Testis (tissue), 3 donors: Measurements from ENCODE around the gene EXOC3L1. TPM values are rescaled to one million over a fixed set of nuclear protein-coding genes. Genes with fewer than 3 reads are reported as not detected.
A peak's percentile ranks its signal among the peaks of the same experiment; 100 is the strongest.

Source experiments
- DNase-seq: peaks from one replicate; pipeline ENCODE4 v3.0.0-alpha.2; 2019
- H3K27ac ChIP-seq, 2 donors: fragments of 200-600 bp; sonication (generic); one replicate each; pipeline ENCODE4 v1.5.1; 2019
- H3K27me3 ChIP-seq: fragments of 200-600 bp; sonication (generic); one replicate; pipeline ENCODE4 v1.5.1; 2019
- H3K36me3 ChIP-seq: fragments of 200-600 bp; sonication (generic); one replicate; pipeline ENCODE4 v1.5.1; 2017; ENCODE audit warnings: low read depth; ENCODE audit errors: missing control alignments
- H3K4me1 ChIP-seq: fragments of 200-600 bp; sonication (generic); one replicate; pipeline ENCODE4 v1.5.1; 2019
- H3K4me3 ChIP-seq, 2 donors: fragments of 200-600 bp; sonication (generic); one replicate each; pipeline ENCODE4 v1.5.1; 2017 to 2019
- H3K9me3 ChIP-seq: fragments of 200-600 bp; sonication (generic); one replicate; pipeline ENCODE4 v1.5.1; 2017
- CTCF ChIP-seq, 3 experiments: fragments of 450-650 bp in 2 of 3; fragments of 200-600 bp in 1 of 3; sonication (generic) in 1 of 3; IDR thresholded peaks; one replicate each; pipeline ENCODE4 v1.5.1; 2016 to 2019; ENCODE audit warnings: antibody characterized with exemption in 3 of 3, mild to moderate bottlenecking in 2 of 3, moderate library complexity in 1 of 3
- POLR2A ChIP-seq: fragments of 450-650 bp; IDR thresholded peaks from one replicate; pipeline ENCODE4 v1.6.1; 2017; ENCODE audit warnings: antibody characterized with exemption, mild to moderate bottlenecking, moderate library complexity
- WGBS, 2 donors: methylation state at CpG; one replicate each; pipeline ENCODE4 v1.1.5; 2018; 5-methylcytosine and 5-hydroxymethylcytosine counted together
- intact Hi-C: fragments of 100-400 bp; cut with DNase I; formaldehyde crosslinking; loops from one replicate; pipeline ENCODE4 v1.15.1; 2023; ENCODE audit warnings: low total_unique reads
- polyA plus RNA-seq: library from polyadenylated mRNA; stranded (reverse); fragments of 350-450 nt; fragmentation: Illumina TruSeq; extraction: RNeasy Lipid Tissue Mini Kit (QIAGEN cat#74804); gene quantifications from one replicate; pipeline ENCODE4 v1.2.3, GENCODE V29; 2014; ENCODE audit warnings: low read depth, low replicate concordance; ENCODE audit not compliant: insufficient read depth
- total RNA-seq, 2 donors: library from RNA; depleted of rRNA; stranded (reverse); fragments of >200 nt; gene quantifications; one replicate each; pipeline ENCODE4 v1.2.3, GENCODE V29; 2016

Gene EXOC3L1
- total and polyA plus RNA-seq, 3 donors from 2014 or later, result 2.6 to 9.0 (median 5.1) TPM

- H3K36me3 ChIP-seq, result no peaks in the 10 kb centered on the region
- no peak overlapping the region for H3K4me3 ChIP-seq
- no peaks in the 10 kb centered on the region for H3K27me3 ChIP-seq
- TF ChIP-seq CTCF (IDR thresholded peaks at IDR 0.05) (no peak), POLR2A (no peak)
- DNase-seq, result no peak
- 50 to 89% methylated on average over 1 of the region's 1 CpG for WGBS, 2 donors
- H3K4me1 ChIP-seq, result peaks cover 41% of the 10 kb centered on the region
- intact Hi-C loops, result no loop called here
- H3K27ac ChIP-seq, result peak overlapping the region; percentile 61 to 82
- no peaks in the 10 kb centered on the region for H3K9me3 ChIP-seq
Observed at GRCh38 chr16:67173323-67173722, 16.6 kb downstream of the EXOC3L1 start.

DNA sequence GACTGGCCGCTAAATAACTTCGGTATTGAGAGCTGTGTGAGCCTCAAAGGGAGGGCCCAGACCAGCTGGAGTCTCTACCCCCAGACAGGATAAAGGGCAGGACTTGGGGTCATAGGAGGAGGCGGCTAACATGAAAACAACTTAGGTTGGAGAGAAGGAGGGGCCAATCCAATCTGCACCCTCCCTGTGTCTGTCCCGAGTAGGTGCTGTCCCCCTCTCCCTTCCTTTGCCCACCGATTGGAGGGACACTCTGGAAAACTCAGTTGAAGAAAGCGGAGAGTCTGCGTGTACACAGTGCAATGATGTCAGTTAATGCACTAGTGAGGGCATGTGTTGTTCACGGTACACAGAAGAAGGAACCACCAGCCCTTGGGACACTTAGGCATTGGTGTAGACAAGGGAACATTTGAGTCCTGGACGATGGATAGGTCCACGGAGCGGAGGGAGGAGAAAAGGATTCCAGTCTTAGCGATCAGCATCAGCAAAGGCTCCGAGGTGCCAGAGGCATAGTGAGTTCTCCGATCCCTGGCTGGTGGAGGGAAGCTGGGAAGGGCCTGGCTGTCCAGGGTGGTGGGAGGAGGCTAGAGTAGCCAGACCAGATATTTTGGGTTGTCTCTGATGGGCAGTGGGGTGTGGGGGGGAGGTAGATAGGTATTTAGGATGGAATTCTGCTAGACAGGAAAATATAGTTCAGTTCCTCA lies 18.8 kb downstream of the EXOC3L1 start:
- TF ChIP-seq CTCF (IDR thresholded peaks at IDR 0.05) (no peak), POLR2A (no peak)
- intact Hi-C loops, result no loop called here
- Histone ChIP-seq H3K27ac (peak overlapping the region; percentile 88 to 90), H3K9me3 (no peaks in the 10 kb centered on the region), H3K4me3 (peak overlapping the region; percentile 32 to 52), H3K4me1 (peaks cover 41% of the 10 kb centered on the region), H3K27me3 (no peaks in the 10 kb centered on the region), H3K36me3 (no peaks in the 10 kb centered on the region)
- no peak for DNase-seq
- 37 to 54% methylated on average over 12 to 14 of the region's 14 CpGs for WGBS, 2 donors

DNA sequence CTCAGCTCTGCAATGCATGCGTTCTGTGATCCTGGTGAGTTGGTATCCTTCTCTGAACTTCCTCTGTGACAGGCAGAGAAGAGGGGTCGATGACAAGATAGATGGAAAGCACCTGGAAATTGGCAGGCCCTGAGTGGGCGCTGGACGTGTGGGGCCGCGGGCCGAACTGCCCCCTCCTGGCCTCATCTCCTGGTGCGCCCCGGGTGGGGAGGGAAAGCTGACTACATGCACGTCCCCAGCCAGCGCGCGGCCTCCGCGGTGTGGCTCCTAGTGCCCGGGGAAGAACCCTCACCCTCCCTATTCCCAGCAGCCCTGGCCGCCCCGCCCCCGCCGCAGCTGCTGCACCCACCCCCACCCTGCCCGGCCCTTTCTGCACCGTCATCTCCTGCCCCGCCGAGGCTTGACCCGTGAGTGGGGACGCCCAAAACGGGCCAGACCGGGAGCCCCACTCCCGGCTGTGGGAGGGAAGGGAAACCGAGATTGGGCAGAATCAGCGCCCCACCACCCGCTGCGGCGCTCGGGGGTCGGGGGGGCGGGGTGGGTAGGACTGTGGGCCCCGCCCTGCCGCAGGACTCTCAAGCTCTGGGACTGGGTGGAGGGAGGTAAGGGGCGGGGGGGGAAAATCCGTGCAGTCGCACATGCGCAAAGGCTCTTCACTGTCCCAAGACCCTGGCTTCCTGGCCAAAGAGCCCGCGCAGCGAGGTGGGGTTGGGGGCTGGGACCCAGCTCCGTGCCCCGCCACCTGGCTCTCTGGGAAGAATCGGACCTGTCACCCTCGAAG lies 19.6 kb downstream of the EXOC3L1 start, which contains the start of gene NOL3:
TSS of gene NOL3 (plus strand) at position 371 of the 781 bp plus-strand sequence.
- H3K27ac ChIP-seq, result peak within 1 kb of the TSS; percentile 88 to 90
- H3K36me3 ChIP-seq, result no peaks in the 10 kb centered on the region
- peak; percentile 82 for DNase-seq
- TF ChIP-seq POLR2A, result no peak
- 0 to 1% methylated on average over 11 to 27 of the region's 50 CpGs for WGBS, 2 donors
- H3K4me1 ChIP-seq, result peaks cover 41% of the 10 kb centered on the region
- intact Hi-C loops, result no loop called here
- no peaks in the 10 kb centered on the region for H3K9me3 ChIP-seq
- H3K4me3 ChIP-seq, result peak within 1 kb of the TSS; percentile 32 to 52
- H3K27me3 ChIP-seq, result no peaks in the 10 kb centered on the region

DNA sequence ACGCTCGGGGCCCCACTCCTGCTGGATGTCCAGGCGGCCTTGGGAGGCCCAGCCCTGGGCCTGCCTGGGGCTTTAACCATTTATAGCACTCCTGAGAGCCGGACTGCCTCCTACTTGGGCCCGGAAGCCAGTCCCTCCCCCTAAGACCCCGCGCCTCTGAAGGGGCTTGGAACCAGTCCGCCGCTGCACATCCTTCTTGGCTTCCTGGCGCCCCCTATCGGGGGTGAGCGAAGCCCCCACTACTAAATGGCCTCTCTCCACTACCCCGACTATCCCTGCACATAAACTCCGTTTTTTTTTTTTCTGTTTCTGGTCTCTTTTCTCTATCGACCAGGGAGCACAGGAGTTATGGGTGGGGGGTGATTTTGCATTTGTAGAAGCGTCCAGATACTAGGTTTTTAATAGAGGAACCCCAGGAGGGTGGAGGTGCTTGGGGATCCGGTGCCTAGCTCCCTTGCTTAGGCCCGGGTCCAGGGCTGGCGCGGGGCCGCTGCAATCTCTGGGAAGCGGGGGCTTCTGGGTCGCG lies 20.2 kb downstream of the EXOC3L1 start:
- no peaks in the 10 kb centered on the region for H3K36me3 ChIP-seq

More for the DNA sequence above, 20.2 kb downstream of the EXOC3L1 start:
- TF ChIP-seq POLR2A (no peak), CTCF (IDR thresholded peaks at IDR 0.05) (peak in 2 of 3 experiments; percentile 39 to 57)
- H3K4me3 ChIP-seq, result peak overlapping the region; percentile 32 to 52
- H3K4me1 ChIP-seq, result peaks cover 44% of the 10 kb centered on the region
- intact Hi-C loops, result no loop called here
- no peaks in the 10 kb centered on the region for H3K27me3 ChIP-seq
- peak overlapping the region; percentile 88 to 90 for H3K27ac ChIP-seq
- peak; percentile 60 for DNase-seq
- WGBS, 2 donors, result 4% methylated on average over 21 to 24 of the region's 24 CpGs
- H3K9me3 ChIP-seq, result no peaks in the 10 kb centered on the region
